T follicular helper cell (primary cell): Measurements from ENCODE around the gene FKBP1A.

Experiments used
- DNase-seq: peaks from one replicate; pipeline ENCODE4 v3.0.0-alpha.2; 2020; ENCODE audit warnings: low read depth
- total RNA-seq, 2 experiments: gene quantifications; one replicate each; lab custom pipeline; 2026; lab: John Stamatoyannopoulos, UW

The FKBP1A gene
- 41.1 to 65.6 reads per million in 2 experiments for total RNA-seq

- peak; percentile 84 for DNase-seq
Observed at GRCh38 chr20:1392693-1393506, at the start of gene FKBP1A. TSS of gene FKBP1A (minus strand) at chr20:1393054. CDS start at chr20:1392998, 56 bp downstream.

DNA sequence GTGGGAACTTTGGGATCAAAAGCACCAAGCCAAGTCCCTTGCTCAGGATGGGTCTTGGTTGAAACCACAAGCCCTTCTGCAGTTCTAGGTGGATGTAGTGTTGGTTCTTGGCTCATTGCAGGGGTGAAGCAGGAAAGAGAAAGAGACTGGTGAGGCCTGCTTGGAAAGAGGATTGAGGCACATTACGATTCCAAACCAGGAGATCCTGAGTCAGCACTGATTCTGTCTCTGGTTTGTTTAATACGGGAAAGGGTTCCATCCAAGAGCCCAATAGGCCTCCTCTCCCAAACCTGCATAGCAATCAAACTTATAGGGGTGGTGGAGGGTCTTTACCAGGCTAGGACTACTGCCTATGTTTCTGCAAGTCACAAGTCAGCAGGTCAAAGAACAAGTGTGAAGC, 49.5 kb upstream of the FKBP1A start:
- no peak for DNase-seq

DNA sequence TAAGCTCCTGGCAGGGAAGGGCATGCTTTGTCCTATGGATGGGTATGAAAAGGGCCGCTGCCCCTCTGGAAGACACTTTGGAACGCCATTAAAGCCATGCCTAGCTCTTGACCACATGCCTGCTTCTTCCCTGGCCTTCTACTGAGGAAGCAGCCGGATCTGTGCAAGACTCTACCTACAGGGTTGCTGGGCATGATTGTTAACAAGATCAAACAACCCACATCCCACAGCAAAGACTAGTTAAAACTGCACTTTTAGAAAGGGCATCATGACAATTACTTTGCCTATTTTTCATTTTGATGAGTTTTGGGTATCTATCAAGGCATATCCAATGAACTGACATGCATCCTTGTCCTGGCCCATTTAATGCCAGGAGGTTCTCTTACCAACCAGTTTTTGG, 48.3 kb upstream of the FKBP1A start:
- DNase-seq = no peak

- DNase-seq = no peak
Observed at GRCh38 chr20:1440024-1440423, 47.2 kb upstream of the FKBP1A start.

DNA sequence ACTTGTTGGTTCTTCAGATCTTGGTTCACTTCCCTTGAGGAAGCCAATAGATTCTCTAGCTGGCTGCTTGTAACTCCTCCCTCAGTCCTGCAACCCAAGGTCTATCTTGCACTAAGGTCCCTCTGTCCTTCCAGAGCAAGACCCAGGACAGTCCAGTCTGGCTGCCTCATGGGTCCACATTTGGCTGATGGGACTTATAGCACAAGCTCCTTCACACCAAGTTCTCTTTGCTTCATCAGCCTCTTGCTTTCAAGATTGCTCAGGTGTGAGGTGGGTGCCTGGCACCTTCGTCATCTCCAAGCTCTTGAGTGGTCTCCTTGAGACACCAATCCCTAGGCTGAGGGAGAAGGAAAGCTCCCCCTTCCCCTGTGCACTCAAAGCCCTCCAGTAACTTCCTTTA, 45.5 kb upstream of the FKBP1A start:
- DNase-seq = no peak

DNA sequence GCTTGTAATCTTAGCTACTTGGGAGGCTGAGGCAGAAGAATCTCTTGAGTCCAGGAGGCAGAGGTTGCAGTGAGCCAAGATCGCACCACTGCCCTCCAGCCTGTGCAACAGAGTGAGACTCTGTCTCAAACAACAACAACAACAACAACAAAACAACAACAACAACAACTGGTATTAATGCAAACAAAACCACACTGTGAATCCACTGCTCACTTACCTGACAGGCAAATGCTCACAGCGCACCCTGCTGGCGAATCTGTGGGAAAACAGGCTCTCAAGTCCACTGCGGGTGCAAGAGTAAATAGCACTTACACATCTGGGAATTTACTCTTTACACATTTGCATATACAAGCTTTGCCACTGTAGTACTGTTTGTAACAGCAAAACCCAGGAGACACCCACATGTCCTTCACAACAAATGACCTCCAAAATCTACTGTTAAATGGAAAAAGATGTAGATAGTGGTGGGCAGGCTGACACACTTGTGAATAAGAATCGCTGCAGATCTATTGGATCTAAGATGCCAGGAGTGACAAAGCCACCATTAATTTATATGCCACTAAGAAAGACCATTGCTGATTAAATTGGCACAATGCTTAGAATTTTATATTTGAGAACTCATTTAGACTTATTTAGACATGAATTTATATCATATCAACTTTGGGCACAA, 44.5 kb upstream of the FKBP1A start:
- DNase-seq = peak; percentile 69

GRCh38 chr20:1436263-1436662, 43.4 kb upstream of the FKBP1A start:
- DNase-seq = no peak

- no peak for DNase-seq
Observed at GRCh38 chr20:1435337-1435699, 42.5 kb upstream of the FKBP1A start.

DNA sequence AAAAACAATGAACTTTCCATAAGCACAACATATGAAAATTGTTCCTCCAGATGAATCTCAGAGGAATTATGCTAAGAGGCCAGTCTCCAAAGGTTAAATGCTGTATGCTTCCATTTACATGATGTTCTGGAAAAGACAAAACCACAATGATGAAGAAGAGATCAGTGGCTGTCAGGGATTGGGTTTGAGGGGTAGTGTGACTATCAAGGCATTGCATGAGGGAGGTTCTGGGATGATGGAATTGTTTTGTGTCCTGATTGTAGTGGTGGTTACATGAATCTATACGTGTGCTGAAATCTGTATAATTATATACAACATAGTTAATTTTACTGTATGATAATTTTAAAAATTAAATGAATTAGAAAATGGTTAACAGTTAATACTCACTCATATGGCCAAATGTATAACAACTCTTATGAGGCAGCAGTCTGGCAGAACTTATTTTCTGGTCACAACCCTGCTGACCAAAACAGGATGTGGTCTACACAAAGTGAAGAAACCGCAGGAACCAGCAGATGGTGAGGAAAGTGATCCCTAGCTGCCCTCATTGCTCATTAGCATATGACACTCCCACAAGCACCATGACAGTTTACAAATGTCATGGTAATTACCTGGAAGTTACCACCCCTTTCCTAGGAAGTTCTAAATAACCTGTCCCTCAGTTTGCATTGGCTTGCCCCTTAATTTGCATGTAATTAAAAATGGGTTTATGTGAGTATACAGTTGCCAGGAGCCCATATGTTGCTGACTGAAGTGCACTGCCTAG, 41.9 kb upstream of the FKBP1A start:
- peak; percentile 30 for DNase-seq

- no peak for DNase-seq
Observed at GRCh38 chr20:1431158-1431557, 38.3 kb upstream of the FKBP1A start.

DNA sequence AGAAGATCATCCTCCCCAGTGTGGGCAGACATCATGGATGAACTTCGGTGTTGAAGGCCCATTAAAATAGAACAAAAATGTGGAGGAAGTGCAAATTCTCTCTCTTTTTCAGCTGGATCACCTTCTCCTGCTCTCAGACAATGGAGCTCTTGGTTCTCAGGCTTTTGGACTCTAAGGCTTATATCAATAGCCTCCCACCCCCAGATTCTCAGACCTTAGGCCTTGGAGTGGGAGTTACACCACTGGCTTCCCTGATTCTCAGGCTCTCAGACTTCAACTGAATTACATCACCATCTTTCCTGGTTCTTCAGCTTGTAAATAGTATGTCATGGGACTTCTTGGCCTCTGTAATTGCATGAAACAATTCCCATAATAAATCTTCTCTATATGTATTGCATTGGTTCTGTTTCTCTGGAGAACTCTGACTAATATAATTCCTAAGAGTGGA, 37.2 kb upstream of the FKBP1A start:
- no peak for DNase-seq

DNA sequence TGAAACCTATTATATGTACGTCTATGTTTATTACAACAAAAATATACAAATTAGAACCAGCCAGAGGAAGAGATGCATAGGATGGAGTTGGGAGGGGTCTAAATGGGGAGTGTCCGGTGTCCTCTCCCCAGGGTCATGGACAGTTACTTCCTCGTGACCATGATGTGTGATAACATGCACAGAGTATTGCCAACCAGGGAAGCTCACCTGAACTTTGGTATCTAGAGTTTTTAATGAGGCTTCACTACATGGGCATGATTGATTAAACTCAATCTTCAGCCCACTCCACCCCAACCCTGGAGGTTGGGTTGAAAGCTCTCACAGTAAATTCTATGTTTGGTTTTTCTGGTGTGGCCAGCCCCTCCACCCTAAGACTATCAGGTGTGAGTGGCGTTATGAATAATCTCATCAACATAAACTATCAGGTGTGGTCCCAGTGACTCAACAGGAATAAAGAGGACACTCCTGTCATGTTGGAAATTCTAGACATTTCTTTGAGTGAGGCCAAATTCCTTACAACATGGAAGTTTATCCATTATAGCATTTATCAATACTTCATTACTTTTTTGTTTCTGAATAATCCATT, 36.4 kb upstream of the FKBP1A start:
- DNase-seq = no peak

GRCh38 chr20:1427457-1428054, 34.7 kb upstream of the FKBP1A start:
- DNase-seq = no peak

GRCh38 chr20:1426231-1426849, 33.5 kb upstream of the FKBP1A start:
- no peak for DNase-seq

DNA sequence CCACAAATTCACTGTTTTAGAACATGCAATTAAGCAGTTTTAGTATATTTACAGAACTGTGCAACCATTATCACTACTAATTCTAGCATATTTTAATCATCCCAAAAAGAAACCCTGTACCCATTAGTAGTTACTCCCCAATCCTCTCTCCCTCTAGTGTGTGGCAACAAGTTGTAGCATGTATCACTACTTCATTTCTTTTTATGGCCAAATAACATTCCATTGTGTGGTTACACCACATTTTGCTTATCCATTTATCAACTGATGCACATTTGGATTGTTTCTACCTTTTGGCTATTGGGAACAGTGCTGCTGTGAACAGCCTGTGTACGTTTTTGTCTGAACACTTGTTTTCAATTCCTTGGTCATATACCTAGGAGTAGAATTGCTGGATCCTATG, 31.5 kb upstream of the FKBP1A start:
- DNase-seq = no peak

DNA sequence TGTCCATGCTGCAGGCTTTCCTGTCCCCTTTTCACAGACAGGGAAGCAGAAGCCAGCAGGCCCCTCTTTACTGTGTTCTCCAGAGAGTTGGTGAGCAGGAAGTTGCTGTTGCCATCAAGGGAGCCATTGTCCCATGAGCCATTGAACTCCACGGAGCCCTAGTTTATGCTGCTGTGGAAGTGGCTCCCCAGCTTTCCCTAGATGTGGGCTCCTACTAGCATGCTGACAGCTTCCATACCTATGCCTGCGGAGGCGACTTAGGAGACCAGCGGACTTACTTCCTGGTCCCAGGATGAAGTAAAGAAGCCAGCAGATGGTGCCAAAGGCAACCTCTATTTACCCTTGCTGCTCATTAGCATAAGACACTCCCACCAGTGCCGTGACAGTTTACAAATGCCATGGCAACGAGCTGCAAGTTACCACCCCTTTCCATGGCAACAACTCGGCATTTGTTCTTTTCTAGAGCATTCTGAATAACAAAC, 30.8 kb upstream of the FKBP1A start:
- no peak for DNase-seq

- DNase-seq = no peak
Observed at GRCh38 chr20:1423206-1423605, 30.4 kb upstream of the FKBP1A start.

DNA sequence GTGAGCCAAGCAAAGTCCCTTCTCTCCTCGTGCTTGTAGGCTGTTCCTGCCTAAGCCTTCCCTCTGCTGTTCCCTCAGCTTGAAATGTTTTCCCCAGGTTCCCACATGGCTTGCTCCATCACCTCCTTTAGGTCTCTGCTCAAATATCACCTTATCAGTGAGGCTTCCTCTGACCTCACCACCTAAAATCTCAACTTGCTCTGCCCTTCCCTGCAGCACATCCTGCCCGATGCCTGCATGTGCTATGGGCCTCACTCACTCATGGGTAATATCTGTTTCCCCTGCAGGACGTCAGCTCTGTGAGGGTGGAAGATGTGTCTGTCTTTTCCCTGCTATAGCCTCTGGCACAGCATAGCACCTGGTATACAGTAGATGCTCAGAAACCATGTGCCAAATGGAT, 29.9 kb upstream of the FKBP1A start:
- no peak for DNase-seq

GRCh38 chr20:1420066-1420465, 27.2 kb upstream of the FKBP1A start:
- no peak for DNase-seq

DNA sequence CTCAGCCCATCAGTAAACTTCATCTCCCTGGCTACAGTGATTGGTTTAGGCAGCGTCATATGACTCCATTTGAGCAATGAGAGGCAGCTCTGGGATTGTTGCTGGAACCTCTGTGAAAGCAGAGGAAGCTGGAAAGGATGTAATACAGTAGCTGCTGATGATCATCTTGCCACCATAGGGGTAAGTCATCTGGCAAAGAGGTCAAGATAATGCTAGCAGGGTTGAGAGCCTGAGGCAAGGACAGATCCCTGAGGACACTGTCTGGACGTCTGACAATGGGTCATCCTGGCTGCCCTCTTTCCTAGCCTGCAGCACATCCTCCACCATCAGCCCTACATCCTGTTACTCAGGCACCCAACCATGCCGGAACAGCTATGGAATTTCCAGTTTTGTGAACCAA, 25.5 kb upstream of the FKBP1A start:
- no peak for DNase-seq

DNA sequence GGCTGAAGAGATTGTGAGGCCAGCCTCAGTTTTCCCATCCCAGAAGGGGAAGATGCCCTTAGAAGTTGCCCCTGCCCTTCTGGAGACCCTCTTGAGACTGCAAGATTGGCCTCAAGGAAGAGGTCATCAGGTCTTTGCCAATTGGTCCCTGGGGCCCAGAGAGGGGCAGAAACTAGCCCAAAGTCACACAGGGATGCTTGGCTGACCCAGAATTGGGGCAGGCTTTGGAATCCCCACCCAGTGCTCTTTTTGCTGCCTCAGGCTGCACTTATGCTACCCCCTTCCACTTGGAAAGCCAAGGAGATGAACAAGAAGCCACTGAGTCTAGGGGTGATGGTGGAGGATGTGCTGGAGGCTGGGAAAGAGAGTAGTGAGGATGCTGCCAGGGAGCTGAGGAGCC, 24.9 kb upstream of the FKBP1A start:
- no peak for DNase-seq
